ENCODE measurements around the gene SLCO4A1.

SLCO4A1 gene

GRCh38 chr20:62710886-62711702, 68.8 kb downstream of the SLCO4A1 start:
- Histone ChIP-seq H2BK120ac (ENCODE audit: low read depth, low read length) (no peak overlapping the region), H2BK12ac (ENCODE audit: low read length in 2 of 2) (no peak overlapping the region), H2BK5ac (ENCODE audit: low read depth, low read length, poor library complexity, severe bottlenecking) (no peak overlapping the region), H3K36me3 (ENCODE audit: control insufficient read depth in 1 of 2, insufficient read depth in 2 of 2, low read depth in 1 of 2, low read length in 2 of 2) (peaks cover 0 to 4% of the 10 kb centered on the region in 2 experiments), H3K9ac (ENCODE audit: low read length) (no peak overlapping the region), H3K9me3 (ENCODE audit: control insufficient read depth, low read length) (peaks cover 4% of the 10 kb centered on the region), H3K4me1 (ENCODE audit: control insufficient read depth, insufficient read depth, low read depth, low read length) (peaks cover 22% of the 10 kb centered on the region), H3K4me2 (ENCODE audit: low read length, poor library complexity, severe bottlenecking) (no peak overlapping the region), H3K23ac (ENCODE audit: low read length in 2 of 2) (no peak overlapping the region), H3K27me3 (ENCODE audit: control insufficient read depth in 1 of 2, insufficient read depth in 1 of 2, low read length in 2 of 2) (peaks cover 51 to 54% of the 10 kb centered on the region in 2 experiments), H3K18ac (ENCODE audit: low read depth in 1 of 2, low read length in 2 of 2) (no peak overlapping the region), H2AK5ac (ENCODE audit: low read length, severe bottlenecking) (no peak overlapping the region), H2AFZ (ENCODE audit: low read depth, low read length) (no peak overlapping the region), H3K4me3 (ENCODE audit: insufficient read depth in 1 of 2, low read depth in 1 of 2, low read length in 2 of 2) (no peak overlapping the region), H4K91ac (ENCODE audit: low read length) (no peak overlapping the region), H4K8ac (ENCODE audit: low read length) (no peak overlapping the region), H2BK15ac (ENCODE audit: low read depth, poor library complexity, severe bottlenecking) (no peak overlapping the region), H3K27ac (ENCODE audit: low read length, poor library complexity, severe bottlenecking) (no peak overlapping the region), H3K14ac (ENCODE audit: low read length in 2 of 2) (peak overlapping the region in 1 of 2 experiments; percentile 62), H3K4ac (ENCODE audit: low read depth in 1 of 2, low read length in 2 of 2) (no peak overlapping the region), H3K79me1 (replicated peaks; ENCODE audit: low read length, poor library complexity, severe bottlenecking) (no peaks in the 10 kb centered on the region)
- no peak for DNase-seq
- WGBS = 81% methylated on average over 18 of the region's 23 CpGs

- Histone ChIP-seq H3K23ac (ENCODE audit: low read length in 2 of 2) (no peak overlapping the region), H3K79me1 (replicated peaks; ENCODE audit: low read length, poor library complexity, severe bottlenecking) (no peaks in the 10 kb centered on the region), H2AK5ac (ENCODE audit: low read length, severe bottlenecking) (no peak overlapping the region), H3K36me3 (ENCODE audit: control insufficient read depth in 1 of 2, insufficient read depth in 2 of 2, low read depth in 1 of 2, low read length in 2 of 2) (peaks cover 0 to 4% of the 10 kb centered on the region in 2 experiments), H3K27ac (ENCODE audit: low read length, poor library complexity, severe bottlenecking) (no peak overlapping the region), H3K14ac (ENCODE audit: low read length in 2 of 2) (no peak overlapping the region), H3K4me3 (ENCODE audit: insufficient read depth in 1 of 2, low read depth in 1 of 2, low read length in 2 of 2) (no peak overlapping the region), H3K4ac (ENCODE audit: low read depth in 1 of 2, low read length in 2 of 2) (no peak overlapping the region), H2BK5ac (ENCODE audit: low read depth, low read length, poor library complexity, severe bottlenecking) (no peak overlapping the region), H2AFZ (ENCODE audit: low read depth, low read length) (no peak overlapping the region), H4K91ac (ENCODE audit: low read length) (no peak overlapping the region), H3K27me3 (ENCODE audit: control insufficient read depth in 1 of 2, insufficient read depth in 1 of 2, low read length in 2 of 2) (peaks cover 51 to 60% of the 10 kb centered on the region in 2 experiments), H3K4me2 (ENCODE audit: low read length, poor library complexity, severe bottlenecking) (no peak overlapping the region), H3K9me3 (ENCODE audit: control insufficient read depth, low read length) (peaks cover 4% of the 10 kb centered on the region), H2BK15ac (ENCODE audit: low read depth, poor library complexity, severe bottlenecking) (no peak overlapping the region), H2BK120ac (ENCODE audit: low read depth, low read length) (no peak overlapping the region), H3K18ac (ENCODE audit: low read depth in 1 of 2, low read length in 2 of 2) (no peak overlapping the region), H4K8ac (ENCODE audit: low read length) (no peak overlapping the region), H2BK12ac (ENCODE audit: low read length in 2 of 2) (no peak overlapping the region), H3K9ac (ENCODE audit: low read length) (no peak overlapping the region), H3K4me1 (ENCODE audit: control insufficient read depth, insufficient read depth, low read depth, low read length) (peaks cover 26% of the 10 kb centered on the region)
- WGBS = 81% methylated on average over 23 of the region's 23 CpGs
- DNase-seq = no peak
Observed at GRCh38 chr20:62711703-62712101, 69.4 kb downstream of the SLCO4A1 start.

DNA sequence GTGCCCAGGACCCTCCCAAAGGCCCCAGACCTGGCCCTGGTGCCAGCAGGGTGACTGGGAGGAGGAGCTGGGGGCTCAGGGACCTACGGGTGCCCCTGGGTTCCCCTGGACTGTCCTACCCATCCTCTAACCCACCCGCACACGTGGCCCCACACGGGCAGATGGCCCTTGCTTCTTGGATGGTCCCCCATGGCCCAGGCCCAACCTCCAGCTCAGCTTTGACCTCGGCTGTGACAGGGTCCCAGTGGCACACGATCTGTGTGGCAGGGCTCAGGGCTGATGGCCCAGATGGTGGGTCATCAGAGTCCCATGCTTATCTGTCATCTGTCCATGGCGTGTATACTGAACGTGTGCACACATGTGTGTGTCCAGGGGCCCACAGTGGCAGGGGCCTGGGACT, 70.3 kb downstream of the SLCO4A1 start:
- H2BK120ac ChIP-seq (ENCODE audit: low read depth, low read length) = no peak overlapping the region
- no peak overlapping the region for H2BK5ac ChIP-seq (ENCODE audit: low read depth, low read length, poor library complexity, severe bottlenecking)
- no peak overlapping the region for H2BK12ac ChIP-seq (ENCODE audit: low read length in 2 of 2)
- no peaks in the 10 kb centered on the region for H3K79me1 ChIP-seq (replicated peaks; ENCODE audit: low read length, poor library complexity, severe bottlenecking)
- H4K91ac ChIP-seq (ENCODE audit: low read length) = no peak overlapping the region
- H3K9ac ChIP-seq (ENCODE audit: low read length) = no peak overlapping the region
- H3K9me3 ChIP-seq (ENCODE audit: control insufficient read depth, low read length) = peaks cover 4% of the 10 kb centered on the region
- no peak overlapping the region for H2BK15ac ChIP-seq (ENCODE audit: low read depth, poor library complexity, severe bottlenecking)
- no peak overlapping the region for H2AK5ac ChIP-seq (ENCODE audit: low read length, severe bottlenecking)
- H3K27me3 ChIP-seq (ENCODE audit: control insufficient read depth in 1 of 2, insufficient read depth in 1 of 2, low read length in 2 of 2) = peaks cover 54 to 67% of the 10 kb centered on the region in 2 experiments
- peaks cover 26% of the 10 kb centered on the region for H3K4me1 ChIP-seq (ENCODE audit: control insufficient read depth, insufficient read depth, low read depth, low read length)
- no peak overlapping the region for H3K4ac ChIP-seq (ENCODE audit: low read depth in 1 of 2, low read length in 2 of 2)
- peaks cover 0 to 4% of the 10 kb centered on the region in 2 experiments for H3K36me3 ChIP-seq (ENCODE audit: control insufficient read depth in 1 of 2, insufficient read depth in 2 of 2, low read depth in 1 of 2, low read length in 2 of 2)
- no peak for DNase-seq
- no peak overlapping the region for H2AFZ ChIP-seq (ENCODE audit: low read depth, low read length)
- no peak overlapping the region for H3K14ac ChIP-seq (ENCODE audit: low read length in 2 of 2)
- no peak overlapping the region for H3K27ac ChIP-seq (ENCODE audit: low read length, poor library complexity, severe bottlenecking)
- H3K4me3 ChIP-seq (ENCODE audit: insufficient read depth in 1 of 2, low read depth in 1 of 2, low read length in 2 of 2) = no peak overlapping the region
- 83% methylated on average over 8 of the region's 8 CpGs for WGBS
- H3K23ac ChIP-seq (ENCODE audit: low read length in 2 of 2) = peak overlapping the region in 1 of 2 experiments; percentile 14
- H4K8ac ChIP-seq (ENCODE audit: low read length) = no peak overlapping the region
- H3K4me2 ChIP-seq (ENCODE audit: low read length, poor library complexity, severe bottlenecking) = no peak overlapping the region
- H3K18ac ChIP-seq (ENCODE audit: low read depth in 1 of 2, low read length in 2 of 2) = no peak overlapping the region

- H2BK5ac ChIP-seq (ENCODE audit: low read depth, low read length, poor library complexity, severe bottlenecking) = no peak overlapping the region
- H3K23ac ChIP-seq (ENCODE audit: low read length in 2 of 2) = no peak overlapping the region
- no peak overlapping the region for H3K4ac ChIP-seq (ENCODE audit: low read depth in 1 of 2, low read length in 2 of 2)
- H3K9ac ChIP-seq (ENCODE audit: low read length) = no peak overlapping the region
- peaks cover 47 to 65% of the 10 kb centered on the region in 2 experiments for H3K27me3 ChIP-seq (ENCODE audit: control insufficient read depth in 1 of 2, insufficient read depth in 1 of 2, low read length in 2 of 2)
- H2BK15ac ChIP-seq (ENCODE audit: low read depth, poor library complexity, severe bottlenecking) = no peak overlapping the region
- no peak overlapping the region for H2AFZ ChIP-seq (ENCODE audit: low read depth, low read length)
- 91% methylated on average over 8 of the region's 10 CpGs for WGBS
- H3K18ac ChIP-seq (ENCODE audit: low read depth in 1 of 2, low read length in 2 of 2) = no peak overlapping the region
- H4K8ac ChIP-seq (ENCODE audit: low read length) = no peak overlapping the region
- H3K9me3 ChIP-seq (ENCODE audit: control insufficient read depth, low read length) = peaks cover 4% of the 10 kb centered on the region
- DNase-seq = no peak
- H4K91ac ChIP-seq (ENCODE audit: low read length) = no peak overlapping the region
- H3K4me2 ChIP-seq (ENCODE audit: low read length, poor library complexity, severe bottlenecking) = no peak overlapping the region
- H3K27ac ChIP-seq (ENCODE audit: low read length, poor library complexity, severe bottlenecking) = no peak overlapping the region
- no peak overlapping the region for H2BK120ac ChIP-seq (ENCODE audit: low read depth, low read length)
- peaks cover 0 to 4% of the 10 kb centered on the region in 2 experiments for H3K36me3 ChIP-seq (ENCODE audit: control insufficient read depth in 1 of 2, insufficient read depth in 2 of 2, low read depth in 1 of 2, low read length in 2 of 2)
- H2AK5ac ChIP-seq (ENCODE audit: low read length, severe bottlenecking) = no peak overlapping the region
- H2BK12ac ChIP-seq (ENCODE audit: low read length in 2 of 2) = no peak overlapping the region
- peaks cover 16% of the 10 kb centered on the region for H3K4me1 ChIP-seq (ENCODE audit: control insufficient read depth, insufficient read depth, low read depth, low read length)
- no peak overlapping the region for H3K14ac ChIP-seq (ENCODE audit: low read length in 2 of 2)
- H3K79me1 ChIP-seq (replicated peaks; ENCODE audit: low read length, poor library complexity, severe bottlenecking) = no peaks in the 10 kb centered on the region
- no peak overlapping the region for H3K4me3 ChIP-seq (ENCODE audit: insufficient read depth in 1 of 2, low read depth in 1 of 2, low read length in 2 of 2)
Observed at GRCh38 chr20:62714006-62714405, 71.7 kb downstream of the SLCO4A1 start.

Measured in mesenchymal stem cell (in vitro differentiated cells and primary cell).